HG03159 (cell line): ENCODE data around the gene SPOCK2.

Experiments used
- ATAC-seq: cut with Tn5 transposase; IDR thresholded peaks from one replicate; pipeline ENCODE4 v1.9.1; 2021; ENCODE audit warnings: mild to moderate bottlenecking, moderate library complexity; ENCODE audit not compliant: unreplicated experiment

The SPOCK2 gene

GRCh38 chr10:72074574-72075375 lies 13.6 kb downstream of the SPOCK2 start:
- no peak for ATAC-seq

- ATAC-seq, result no peak
Observed at GRCh38 chr10:72073708-72074573, 14.4 kb downstream of the SPOCK2 start.

- ATAC-seq, result no peak
Observed at GRCh38 chr10:72072639-72073038, 15.7 kb downstream of the SPOCK2 start.

GRCh38 chr10:72072046-72072445 lies 16.3 kb downstream of the SPOCK2 start:
- no peak for ATAC-seq

- ATAC-seq, result no peak
Observed at GRCh38 chr10:72069751-72070526, 18.4 kb downstream of the SPOCK2 start.

- no peak for ATAC-seq
Observed at GRCh38 chr10:72068901-72069446, 19.4 kb downstream of the SPOCK2 start.

GRCh38 chr10:72068126-72068765 lies 20.1 kb downstream of the SPOCK2 start:
- no peak for ATAC-seq

GRCh38 chr10:72067463-72068125 lies 20.8 kb downstream of the SPOCK2 start:
- no peak for ATAC-seq

GRCh38 chr10:72066318-72067284 lies 21.8 kb downstream of the SPOCK2 start:
- no peak for ATAC-seq

- no peak for ATAC-seq
Observed at GRCh38 chr10:72065439-72066025, 22.8 kb downstream of the SPOCK2 start.

GRCh38 chr10:72063703-72064391 lies 24.5 kb downstream of the SPOCK2 start:
- no peak for ATAC-seq

- no peak for ATAC-seq
Observed at GRCh38 chr10:72062832-72063702, 25.3 kb downstream of the SPOCK2 start.

GRCh38 chr10:72062382-72062781 lies 26.0 kb downstream of the SPOCK2 start:
- no peak for ATAC-seq

GRCh38 chr10:72061930-72062329 lies 26.4 kb downstream of the SPOCK2 start:
- ATAC-seq, result no peak

GRCh38 chr10:72061491-72061890 lies 26.9 kb downstream of the SPOCK2 start:
- ATAC-seq, result no peak

- ATAC-seq, result no peak
Observed at GRCh38 chr10:72059843-72060822, 28.2 kb downstream of the SPOCK2 start.
